Uterus (tissue), 2 donors: ENCODE results near the gene ATP10A.

Source experiments
- CTCF ChIP-seq, 4 experiments: fragments of 200-600 bp in 2 of 4; fragments of 450-650 bp in 2 of 4; sonication (generic) in 2 of 4; IDR thresholded peaks; one replicate each; pipeline ENCODE4 v1.5.1; 2016 to 2019; ENCODE audit warnings: antibody characterized with exemption in 4 of 4, mild to moderate bottlenecking in 2 of 4, moderate library complexity in 1 of 4
- POLR2A ChIP-seq, 2 donors: fragments of 450-650 bp; IDR thresholded peaks; one replicate each; pipeline ENCODE4 v1.6.1; 2016; ENCODE audit warnings: antibody characterized with exemption in 2 of 2, mild to moderate bottlenecking in 1 of 2, moderate library complexity in 1 of 2

DNA sequence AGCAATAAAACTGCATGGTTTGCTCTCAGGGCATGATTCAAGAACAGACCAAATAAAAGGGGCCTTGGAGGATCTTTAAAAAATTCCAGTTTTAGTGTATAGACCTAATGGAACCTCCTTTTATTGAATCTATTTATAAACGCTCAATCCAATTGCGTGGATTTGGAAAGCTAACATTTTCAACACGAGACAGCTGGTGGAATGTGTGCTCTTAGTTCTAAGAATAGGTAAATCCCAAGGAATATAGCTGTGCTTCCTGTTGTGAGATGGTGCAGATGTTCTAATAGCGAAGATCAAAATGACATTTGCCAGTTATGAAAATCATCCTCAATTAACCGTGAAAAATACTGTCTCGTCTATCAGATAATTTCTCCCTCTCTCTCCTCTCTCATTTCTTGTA, 192.5 kb downstream of the ATP10A start:
- TF ChIP-seq CTCF (IDR thresholded peaks at IDR 0.05): no peak
- TF ChIP-seq POLR2A (IDR thresholded peaks at IDR 0.05): no peak
